ENCODE results near the gene YIPF2.
A peak's percentile ranks its signal among the peaks of the same experiment; 100 is the strongest.
"Not testable (repeated sequence)": the region's sequence is repeated elsewhere in the genome, so short reads cannot be mapped to it uniquely, and the experiment has no call there.

The YIPF2 gene

GRCh38 chr19:10928563-10929401 is at the start of gene YIPF2, which contains the start of gene TIMM29:
TSS of gene YIPF2 (minus strand) at chr19:10928639. CDS start at chr19:10928410, 229 bp downstream.
TSS of gene TIMM29 (plus strand) at chr19:10928811. CDS start at chr19:10928823, 12 bp downstream.
- DNase-seq (peak; percentile 95), ATAC-seq (peak; percentile 92)

GRCh38 chr19:10977742-10978092 is 49.3 kb upstream of the YIPF2 start:
- no peak for ATAC-seq
- DNase-seq, result no peak

DNA sequence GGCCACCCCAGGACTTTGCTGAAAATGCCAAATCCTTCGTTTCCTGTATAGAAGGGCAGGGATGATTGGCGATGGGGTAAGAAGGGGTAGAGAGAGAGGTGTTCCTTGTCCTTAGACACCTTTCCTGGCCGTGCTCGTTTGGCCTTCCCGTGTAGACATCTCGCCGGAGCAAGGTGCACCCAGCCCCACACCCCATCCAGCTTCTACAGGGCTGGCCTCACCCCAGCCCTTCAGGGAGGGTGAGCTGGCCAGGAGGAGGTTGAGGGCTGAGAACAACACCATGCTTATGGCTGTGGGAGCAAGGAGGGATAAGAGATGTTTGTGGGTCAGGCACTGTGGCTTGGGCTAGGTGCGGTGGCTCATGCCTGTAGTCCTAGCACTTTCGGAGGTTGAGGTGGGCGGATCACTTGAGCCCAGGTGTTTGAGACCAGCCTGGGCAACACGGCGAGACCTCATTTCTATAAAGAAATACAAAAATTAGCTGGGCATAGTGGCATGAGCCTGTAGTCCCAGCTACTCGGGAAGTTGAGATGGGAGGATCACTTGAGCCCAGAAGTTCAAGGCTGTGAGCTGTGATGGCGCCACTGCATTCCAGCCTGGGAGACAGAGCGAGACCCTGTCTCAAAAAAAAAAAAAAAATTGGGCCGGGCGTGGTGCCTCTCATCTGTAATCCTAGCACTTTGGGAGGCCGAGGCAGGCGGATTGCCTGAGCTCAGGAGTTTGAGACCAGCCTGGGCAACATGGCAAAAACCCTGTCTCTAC is 47.9 kb upstream of the YIPF2 start:
- DNase-seq (no peak), ATAC-seq (no peak)

- no peak for ATAC-seq
- DNase-seq, result no peak
Observed at GRCh38 chr19:10975374-10976130, 47.1 kb upstream of the YIPF2 start.

GRCh38 chr19:10971107-10971726 is 42.8 kb upstream of the YIPF2 start:
- ATAC-seq, result no peak
- no peak for DNase-seq

DNA sequence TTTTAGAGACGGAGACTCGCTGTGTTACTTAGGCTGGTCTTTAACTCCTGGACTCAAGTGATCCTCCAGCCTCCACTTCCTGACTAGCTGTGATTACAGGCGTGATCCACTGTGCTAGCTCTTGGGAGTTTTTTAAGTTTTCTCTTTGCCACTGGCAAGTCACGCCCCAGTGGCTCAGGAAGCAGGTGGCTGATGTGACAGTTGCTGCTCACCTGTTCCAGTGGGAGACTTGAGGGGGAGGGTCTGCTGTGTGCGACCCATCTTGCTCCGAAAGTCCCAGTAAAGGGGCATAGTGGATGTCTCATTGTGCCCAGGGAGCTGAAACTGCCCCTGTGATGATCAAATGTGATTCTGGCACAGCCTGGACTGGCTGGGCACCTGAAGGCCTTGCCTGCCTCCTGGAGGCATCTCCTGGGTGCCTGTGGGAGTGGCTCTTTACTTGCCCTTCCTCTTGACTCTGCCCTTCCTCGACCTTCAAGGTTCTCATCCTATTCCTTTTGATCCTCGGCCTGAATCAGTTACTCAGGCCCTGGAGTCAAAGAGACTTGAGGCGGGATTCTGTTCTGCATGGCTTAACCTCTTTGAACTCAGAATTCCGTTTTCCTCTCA is 40.2 kb upstream of the YIPF2 start:
- no peak for ATAC-seq
- no peak for DNase-seq

GRCh38 chr19:10966809-10967208 is 38.4 kb upstream of the YIPF2 start:
- no peak for ATAC-seq
- no peak for DNase-seq

- ATAC-seq (no peak), DNase-seq (no peak)
Observed at GRCh38 chr19:10965398-10965797, 37.0 kb upstream of the YIPF2 start.

GRCh38 chr19:10964903-10965302 is 36.5 kb upstream of the YIPF2 start:
- ATAC-seq, result no peak
- DNase-seq, result no peak

GRCh38 chr19:10963865-10964264 is 35.4 kb upstream of the YIPF2 start:
- ATAC-seq (no peak), DNase-seq (no peak)

DNA sequence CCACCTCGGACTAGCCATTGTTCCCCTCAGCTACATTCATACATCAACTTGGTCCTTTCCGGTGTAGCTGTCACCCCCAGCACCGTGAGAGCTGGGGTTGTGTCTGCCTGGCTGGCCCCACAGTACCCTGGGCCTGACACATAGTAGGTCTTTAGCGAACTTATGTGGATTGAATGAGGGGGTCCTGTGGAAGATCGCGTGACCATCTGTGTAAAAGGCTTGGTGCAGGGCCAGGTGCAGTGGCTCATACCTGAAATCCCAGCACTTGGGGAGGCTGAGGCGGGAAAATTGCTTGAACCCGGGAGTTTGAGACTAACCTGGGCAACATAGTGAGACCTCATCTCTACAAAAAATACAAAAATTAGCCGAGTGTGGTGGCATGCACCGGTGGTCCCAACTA is 34.4 kb upstream of the YIPF2 start:
- ATAC-seq, result no peak
- DNase-seq, result no peak

DNA sequence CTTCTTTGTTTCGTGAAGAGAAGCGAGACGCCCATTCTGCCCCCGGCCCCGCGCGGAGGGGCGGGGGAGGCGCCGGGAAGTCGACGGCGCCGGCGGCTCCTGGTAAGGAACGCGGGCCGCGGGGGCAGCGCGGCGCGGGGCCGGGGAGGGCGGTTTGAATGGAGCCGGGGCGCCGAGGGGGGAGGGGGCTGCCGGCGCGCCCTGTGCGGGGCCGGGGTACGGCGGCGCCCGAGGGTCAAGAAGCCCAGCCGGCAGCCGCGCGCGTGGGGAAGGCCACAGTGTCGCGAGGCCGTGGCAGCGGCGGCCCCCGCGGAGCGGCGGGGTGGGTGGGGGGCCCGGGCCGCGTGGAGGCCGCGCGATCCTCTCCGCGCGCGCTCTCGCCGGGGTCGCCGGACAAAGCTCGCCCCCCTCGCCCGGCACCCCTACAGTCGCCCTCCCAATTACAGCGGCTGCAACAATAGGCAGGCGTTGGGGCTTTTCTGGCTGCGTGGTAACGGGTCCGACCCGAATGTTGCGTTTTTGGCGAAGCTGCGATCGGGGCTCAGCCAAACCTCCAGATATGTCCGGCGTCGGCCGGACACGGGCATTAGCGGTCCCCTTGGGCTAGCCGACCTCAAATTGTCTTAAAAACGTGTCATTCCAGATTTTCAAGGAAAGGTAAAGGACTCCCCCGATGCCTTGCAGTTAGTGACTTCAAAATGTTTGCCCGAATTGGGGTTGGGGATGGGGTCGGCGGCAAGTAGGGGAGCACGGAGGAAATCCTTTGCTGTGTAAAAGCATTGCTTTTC is 32.8 kb upstream of the YIPF2 start:
- ATAC-seq (peak; percentile 24), DNase-seq (peak; percentile 48)

GRCh38 chr19:10960314-10961072 is 32.1 kb upstream of the YIPF2 start, which contains the start of gene SMARCA4:
TSS of gene SMARCA4 (plus strand) at chr19:10961030. CDS start at chr19:10984152, 23,122 bp downstream.
- peak; percentile 99 for DNase-seq
- ATAC-seq, result peak; percentile 78

DNA sequence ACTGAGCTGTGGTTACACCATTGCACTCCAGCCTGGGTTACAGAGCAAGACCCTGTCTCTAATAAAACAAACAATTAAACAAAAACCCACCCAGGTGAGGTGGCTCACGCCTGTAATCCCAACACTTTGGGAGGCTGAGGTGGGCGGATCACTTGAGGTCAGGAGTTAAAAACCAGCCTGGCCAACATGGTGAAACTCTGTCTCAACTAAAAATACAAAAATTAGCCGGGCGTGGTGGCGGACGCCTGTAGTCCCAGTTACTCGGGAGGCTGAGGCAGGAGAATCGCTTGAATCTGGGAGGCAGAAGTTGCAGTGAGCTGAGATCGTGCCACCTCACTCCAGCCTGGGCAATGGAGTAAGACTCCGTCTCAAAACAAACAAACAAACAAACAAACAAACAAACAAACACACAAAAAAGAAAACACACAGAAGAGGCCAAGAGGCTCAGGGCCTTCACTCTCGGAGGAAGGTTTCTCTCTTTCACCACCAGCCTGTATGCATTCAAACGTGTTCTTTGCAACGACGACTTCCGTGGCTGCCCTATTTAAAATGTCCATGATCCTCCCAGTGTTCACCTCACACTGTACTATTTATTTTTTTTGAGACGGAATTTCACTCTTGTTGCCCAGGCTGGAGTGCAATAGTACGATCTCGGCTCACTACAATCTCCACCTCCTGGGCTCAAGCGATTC is 31.0 kb upstream of the YIPF2 start:
- not testable (repeated sequence) for ATAC-seq, DNase-seq

GRCh38 chr19:10952809-10953208 is 24.4 kb upstream of the YIPF2 start:
- no peak for DNase-seq
- no peak for ATAC-seq

- DNase-seq, result no peak
- ATAC-seq, result no peak
Observed at GRCh38 chr19:10946958-10947657, 18.7 kb upstream of the YIPF2 start.

DNA sequence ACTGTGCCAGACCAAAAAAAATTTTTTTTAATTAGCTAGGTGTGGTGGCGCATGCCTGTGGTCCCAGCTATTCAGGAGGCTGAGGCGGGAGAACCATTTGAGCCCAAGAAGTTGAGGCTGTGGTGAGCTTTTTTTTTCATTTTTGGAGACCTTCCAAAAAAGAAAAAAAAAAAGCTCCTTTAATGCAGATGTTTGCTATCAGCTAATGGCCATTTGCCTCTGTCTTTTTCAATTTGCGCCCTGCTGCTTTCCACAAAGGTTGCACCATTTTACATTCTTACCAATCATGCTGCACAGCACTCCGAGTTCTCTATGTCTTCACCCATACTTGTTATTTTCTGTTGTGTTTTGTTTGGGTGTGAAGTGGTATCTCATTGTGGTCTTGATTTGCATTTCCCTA is 16.8 kb upstream of the YIPF2 start:
- DNase-seq, result no peak
- no peak for ATAC-seq

GRCh38 chr19:10943412-10943811 is 15.0 kb upstream of the YIPF2 start:
- DNase-seq, ATAC-seq: not testable (repeated sequence)

GRCh38 chr19:10941649-10942048 is 13.2 kb upstream of the YIPF2 start:
- DNase-seq, ATAC-seq: not testable (repeated sequence)

All from stimulated activated naive CD8-positive, alpha-beta T cell treated with anti-CD3 and anti-CD28 coated beads, Interleukin-15, Interleukin-2, amounts not matched to agents 100 U/mL and 50 U/mL, for 24 hours (primary cell).